Caki2 (cell line): ENCODE data around the gene DOK4. TPM values are rescaled to one million over a fixed set of nuclear protein-coding genes. Genes with fewer than 3 reads are reported as not detected.
"Not testable (repeated sequence)": the region's sequence is repeated elsewhere in the genome, so short reads cannot be mapped to it uniquely, and the experiment has no call there.

Source experiments
- DNase-seq: peaks from one replicate; pipeline ENCODE4 v3.0.0-alpha.2; 2015; ENCODE audit warnings: low read depth
- in situ Hi-C: cut with HindIII; loops from 2 replicates; pipeline ENCODE4 v1.10.0; 2016; ENCODE audit warnings: low sequenced_read_pairs, low pct_unique_long_range_greater_than_20kb, mixed read lengths
- total RNA-seq: library from RNA; depleted of rRNA; stranded (reverse); fragments of >200 nt; shearing (Covaris generic); gene quantifications from 2 replicates; pipeline ENCODE4 v1.2.3, GENCODE V29; 2014; ENCODE audit warnings: low replicate concordance

The DOK4 gene
- total RNA-seq, 1 experiment from 2014 or later, result 21.9 TPM

DNA sequence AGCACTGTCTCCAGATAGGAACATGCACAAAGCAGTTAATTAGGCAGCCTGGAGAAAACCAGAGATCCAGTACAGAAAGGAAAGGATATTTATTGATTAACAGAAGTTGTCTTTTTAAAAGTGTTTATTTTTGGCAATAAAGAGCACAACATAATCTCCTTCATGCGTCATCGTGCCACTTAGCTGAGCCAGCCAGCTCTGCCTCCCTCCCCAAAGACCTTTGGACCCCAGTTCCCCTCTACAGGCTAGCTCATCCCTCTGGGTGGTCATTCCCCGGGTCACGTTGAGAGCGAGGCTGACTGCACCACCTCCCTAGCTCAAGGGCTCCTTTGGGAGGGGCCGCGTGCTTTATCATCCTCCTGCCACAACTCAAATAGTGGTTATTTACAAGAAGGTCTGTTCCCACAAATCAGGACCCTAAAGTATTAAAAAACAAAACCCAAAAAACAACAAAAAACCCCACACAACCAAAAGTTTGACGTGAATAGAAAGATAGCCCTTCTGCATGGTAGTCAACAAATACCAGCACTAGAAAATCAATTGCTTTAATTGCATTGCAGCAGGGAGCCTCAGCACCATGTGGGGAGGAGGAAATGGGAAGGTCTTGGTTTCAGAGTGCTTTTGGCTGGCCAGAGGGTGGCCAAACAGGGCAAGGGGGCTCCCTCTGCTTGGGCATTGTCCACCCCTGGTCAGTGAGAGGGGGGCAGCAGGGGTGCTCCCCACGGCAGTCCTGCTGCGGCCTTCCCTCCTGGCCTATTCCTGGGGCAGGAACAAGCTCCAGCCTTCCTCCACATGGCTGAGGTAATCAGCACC lies 14.2 kb downstream of the DOK4 start:
- in situ Hi-C loops, result no loop called here
- no peak for DNase-seq

DNA sequence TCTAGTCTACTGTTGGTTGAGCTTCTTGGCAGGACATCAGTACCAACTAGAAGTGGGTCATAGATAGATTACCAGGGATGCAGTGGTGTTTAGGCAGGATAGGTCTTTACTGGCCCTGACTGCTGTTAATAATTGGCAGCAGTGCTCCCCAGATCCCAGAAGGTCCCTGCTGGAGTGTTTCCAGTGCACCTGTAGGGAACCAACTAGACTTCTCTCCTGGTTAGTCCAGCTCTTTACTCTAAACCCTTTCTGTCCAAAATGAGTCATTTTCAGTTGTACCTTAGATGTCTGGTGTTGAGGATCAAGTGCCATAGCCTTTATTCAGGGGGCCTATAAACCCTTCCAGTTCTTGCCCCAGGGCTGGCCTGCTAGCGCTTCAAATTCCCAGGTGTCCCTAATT lies 15.1 kb downstream of the DOK4 start:
- no peak for DNase-seq
- in situ Hi-C loops, result no loop called here

DNA sequence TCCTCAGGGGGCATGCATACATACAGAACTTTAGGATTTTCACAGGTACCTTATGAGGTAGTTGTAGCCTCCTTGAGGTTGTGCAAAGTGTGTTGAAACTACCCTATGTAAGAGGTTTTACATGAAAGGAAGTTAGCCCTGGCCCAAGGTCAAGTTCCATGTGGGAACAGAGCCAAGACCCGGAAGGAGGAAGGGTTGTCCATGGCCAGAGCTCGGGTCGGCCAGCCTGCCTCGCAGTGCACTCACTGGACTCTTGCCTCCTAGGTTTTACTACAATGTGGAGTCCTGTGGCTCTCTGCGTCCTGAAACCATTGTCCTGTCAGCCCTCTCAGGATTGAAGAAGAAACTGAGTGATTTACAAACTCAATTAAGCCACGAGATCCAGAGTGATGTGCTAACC lies 15.6 kb downstream of the DOK4 start:
- in situ Hi-C loops, result no loop called here
- DNase-seq, result no peak

DNA sequence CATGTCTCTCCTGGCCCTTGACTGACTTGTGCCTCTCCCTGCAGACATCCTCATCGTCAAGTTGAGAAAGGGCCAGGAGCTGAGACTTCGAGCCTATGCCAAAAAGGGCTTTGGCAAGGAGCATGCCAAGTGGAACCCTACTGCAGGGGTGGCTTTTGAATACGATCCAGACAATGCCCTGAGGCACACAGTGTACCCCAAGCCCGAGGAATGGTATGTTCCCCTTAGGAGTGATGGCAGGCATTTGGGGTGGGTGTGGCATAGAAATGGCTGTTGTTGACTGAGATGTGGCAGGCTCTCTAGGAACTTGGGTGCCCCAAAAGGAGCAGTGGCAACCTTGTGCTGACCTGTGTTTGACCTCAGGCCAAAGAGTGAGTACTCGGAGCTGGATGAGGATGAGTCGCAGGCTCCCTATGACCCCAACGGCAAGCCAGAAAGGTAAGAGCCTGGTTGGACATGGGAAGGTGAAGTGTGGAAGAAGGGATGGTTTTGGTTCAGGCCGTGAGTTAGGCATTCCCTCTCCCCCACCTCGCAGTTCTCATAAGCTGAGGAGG lies 16.3 kb downstream of the DOK4 start:
- DNase-seq, result no peak
- in situ Hi-C loops, result no loop called here

DNA sequence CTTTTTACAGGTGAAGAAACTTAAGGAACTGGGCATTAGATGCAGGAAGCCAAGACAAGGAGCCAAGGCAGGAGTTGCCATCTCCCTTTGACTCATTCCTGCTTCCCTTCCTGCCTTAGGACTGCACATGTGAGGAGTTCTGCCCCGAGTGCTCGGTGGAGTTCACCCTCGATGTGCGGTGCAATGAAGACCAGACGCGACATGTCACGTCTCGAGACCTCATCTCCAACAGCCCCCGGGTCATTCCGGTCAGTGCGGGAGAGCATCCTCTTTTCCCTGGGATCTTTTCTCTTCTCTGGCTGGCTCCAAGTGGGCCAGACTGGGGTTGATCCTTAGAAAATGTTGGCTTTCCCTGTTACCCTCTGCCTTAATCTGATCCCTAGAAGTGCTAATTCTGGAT lies 17.2 kb downstream of the DOK4 start:
- DNase-seq, result no peak
- in situ Hi-C loops, result no loop called here

DNA sequence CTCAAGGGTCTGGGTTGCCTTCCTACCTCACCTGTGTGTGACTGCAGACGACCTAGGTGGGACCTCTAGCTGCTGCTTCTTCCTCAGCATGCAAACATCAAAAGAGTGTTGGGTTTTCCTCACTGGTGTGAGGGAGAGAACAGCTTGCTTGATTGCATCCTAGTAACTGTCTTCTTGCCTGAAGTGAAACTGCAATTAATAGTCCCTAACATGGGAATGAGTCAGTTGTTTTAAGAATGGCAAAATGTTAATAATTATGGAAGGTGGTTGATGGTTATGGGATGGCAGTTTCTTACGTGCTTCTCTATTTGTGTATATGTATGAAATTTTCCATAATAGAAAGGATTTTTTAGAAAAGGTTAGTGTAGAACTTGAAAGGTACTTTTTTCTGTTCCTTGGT lies 17.9 kb downstream of the DOK4 start:
- in situ Hi-C loops, result no loop called here
- no peak for DNase-seq

DNA sequence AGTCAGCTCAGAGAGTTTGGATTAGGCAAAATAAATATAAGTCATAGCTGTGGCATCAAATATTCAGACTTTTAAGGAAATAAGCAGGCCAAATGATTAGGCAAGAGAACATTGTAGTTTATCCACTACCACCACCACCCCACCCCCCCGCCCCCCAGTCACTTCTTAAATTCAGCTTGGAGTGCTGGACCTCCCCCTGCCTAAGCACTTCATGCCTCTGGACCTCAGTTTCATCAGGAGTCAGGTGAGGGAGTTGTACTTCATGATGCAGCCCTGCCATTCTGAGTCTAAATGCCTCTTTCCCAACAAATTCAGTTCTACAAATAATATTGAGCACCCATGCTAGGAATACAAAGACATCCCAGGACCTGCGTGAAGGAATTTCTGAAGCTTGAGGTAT lies 21.8 kb downstream of the DOK4 start:
- no peak for DNase-seq
- in situ Hi-C loops, result no loop called here

DNA sequence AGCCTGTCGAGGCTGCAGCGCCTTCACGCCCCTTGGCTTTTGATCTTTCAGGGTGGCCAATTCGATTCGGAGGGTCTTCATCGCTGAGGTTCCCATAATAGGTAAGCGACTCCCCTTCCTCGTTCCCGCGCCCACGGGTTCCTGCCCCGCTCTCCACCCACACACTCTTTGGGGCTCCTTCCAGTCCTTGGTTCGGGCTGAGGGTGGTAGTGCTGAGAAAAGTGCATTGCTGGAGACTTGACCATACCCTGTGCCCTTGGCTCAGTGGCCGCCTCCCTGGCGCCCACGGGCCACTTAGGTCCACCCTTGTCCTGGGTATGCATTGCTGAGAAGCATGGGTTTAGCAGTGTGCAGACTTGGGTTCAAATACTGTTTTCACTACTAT lies 23.3 kb downstream of the DOK4 start:
- DNase-seq, result no peak
- in situ Hi-C loops, result no loop called here

DNA sequence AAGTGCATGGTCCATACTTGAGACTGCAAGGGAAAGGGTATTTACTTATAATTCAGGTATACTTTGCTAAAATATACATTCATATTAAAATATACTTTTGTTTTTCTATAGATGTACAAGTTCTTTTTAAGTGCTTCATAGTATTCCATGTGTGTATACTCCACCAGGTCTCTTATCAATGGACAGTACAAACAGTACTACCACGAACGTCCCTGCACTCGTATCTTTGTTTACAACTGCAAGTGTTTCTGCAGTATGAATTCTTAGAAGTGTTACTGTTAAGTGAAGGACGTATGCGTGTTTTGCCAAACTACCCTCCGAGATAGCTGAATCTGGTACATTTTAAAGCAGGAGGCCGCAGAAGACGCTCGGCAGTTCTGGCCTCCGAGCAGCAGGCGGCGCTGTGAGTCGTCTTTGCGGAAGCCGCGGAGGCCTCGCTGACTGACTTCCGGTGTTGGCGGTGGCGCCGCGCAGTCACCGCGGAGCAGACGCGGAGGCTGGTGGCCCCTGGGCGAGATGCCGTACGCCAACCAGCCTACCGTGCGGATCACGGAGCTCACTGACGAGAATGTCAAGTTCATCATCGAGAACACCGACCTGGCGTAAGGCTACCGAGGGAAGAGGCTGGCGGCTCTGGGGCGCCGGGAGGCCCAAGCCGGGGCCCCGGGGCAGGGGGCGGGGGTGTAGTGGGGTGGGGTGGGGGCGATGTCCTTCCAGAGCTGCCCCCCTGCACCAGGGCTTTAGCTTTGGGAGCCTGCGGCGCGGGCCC lies 23.9 kb downstream of the DOK4 start, which contains the start of gene POLR2C:
Gene POLR2C, plus strand, starts transcription at position 471 of the 769 bp plus-strand sequence. Its CDS starts 46 bp downstream, at position 517.
- DNase-seq, result peak; percentile 69
- in situ Hi-C loops, result no loop called here

DNA sequence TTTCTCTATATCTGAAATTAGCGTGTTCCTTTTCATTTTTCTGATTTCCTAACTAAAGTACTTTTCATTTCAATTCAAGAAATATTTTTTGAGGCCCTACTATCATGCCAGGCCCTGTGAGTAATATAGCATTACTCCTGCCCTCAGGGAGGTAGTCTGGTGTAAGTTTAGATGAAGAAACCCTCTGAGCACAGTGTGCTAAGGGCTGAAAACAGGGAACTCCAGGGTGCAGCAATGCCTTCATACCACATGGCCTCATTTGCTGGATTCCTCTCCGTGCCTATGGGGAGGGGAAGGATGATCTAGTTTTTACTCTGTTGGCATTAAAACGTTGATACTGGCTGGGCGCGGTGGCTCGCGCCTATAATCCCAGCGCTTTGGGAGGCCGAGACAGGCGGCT lies 34.3 kb downstream of the DOK4 start:
- no peak for DNase-seq
- in situ Hi-C loops, result no loop called here

DNA sequence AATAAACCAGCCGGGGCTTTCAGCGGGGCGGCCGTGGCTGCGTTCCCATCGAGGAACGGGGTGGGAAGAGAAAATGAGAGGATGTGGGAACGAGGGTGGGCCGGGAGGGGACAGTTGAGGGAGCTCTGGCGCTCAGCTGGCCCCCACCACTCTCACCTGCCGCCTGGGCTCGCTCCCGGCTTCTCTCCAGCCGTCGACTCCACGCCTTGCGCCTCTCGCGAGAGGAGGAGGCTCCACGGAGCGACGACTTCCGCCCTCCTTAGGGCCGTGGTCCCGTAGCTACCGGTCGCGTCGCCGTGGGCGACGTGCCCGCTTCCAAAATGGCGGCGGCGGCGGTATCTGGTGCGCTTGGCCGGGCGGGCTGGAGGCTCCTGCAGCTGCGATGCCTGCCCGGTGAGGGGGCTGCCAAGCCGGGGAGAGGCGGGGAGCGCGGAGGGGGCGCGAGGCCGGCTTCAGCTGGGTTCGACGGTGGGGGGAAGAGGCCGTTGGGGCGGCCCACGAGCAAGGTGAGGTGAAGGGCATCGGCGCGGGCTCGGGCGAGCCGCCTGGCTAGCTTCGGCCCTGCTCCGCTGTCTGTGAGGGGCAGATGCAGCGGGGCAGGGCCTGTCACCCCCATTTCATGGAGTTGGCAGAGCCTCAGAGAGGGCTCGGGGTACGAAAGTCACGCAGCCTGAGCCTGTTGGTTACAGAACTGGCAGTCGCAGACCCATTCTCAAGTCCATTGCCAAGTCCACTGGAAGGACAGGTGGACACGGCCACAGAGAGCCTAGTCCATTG lies 38.9 kb downstream of the DOK4 start, which contains the start of the genes CIAPIN1 and COQ9:
Gene CIAPIN1, minus strand, starts transcription at position 200 of the 777 bp plus-strand sequence. CDS start 6,457 bp downstream, outside the sequence.
Gene COQ9, plus strand, starts transcription at position 294 of the 777 bp plus-strand sequence. Its CDS starts 27 bp downstream, at position 321.
- in situ Hi-C loops, result no loop called here
- peak; percentile 84 for DNase-seq

DNA sequence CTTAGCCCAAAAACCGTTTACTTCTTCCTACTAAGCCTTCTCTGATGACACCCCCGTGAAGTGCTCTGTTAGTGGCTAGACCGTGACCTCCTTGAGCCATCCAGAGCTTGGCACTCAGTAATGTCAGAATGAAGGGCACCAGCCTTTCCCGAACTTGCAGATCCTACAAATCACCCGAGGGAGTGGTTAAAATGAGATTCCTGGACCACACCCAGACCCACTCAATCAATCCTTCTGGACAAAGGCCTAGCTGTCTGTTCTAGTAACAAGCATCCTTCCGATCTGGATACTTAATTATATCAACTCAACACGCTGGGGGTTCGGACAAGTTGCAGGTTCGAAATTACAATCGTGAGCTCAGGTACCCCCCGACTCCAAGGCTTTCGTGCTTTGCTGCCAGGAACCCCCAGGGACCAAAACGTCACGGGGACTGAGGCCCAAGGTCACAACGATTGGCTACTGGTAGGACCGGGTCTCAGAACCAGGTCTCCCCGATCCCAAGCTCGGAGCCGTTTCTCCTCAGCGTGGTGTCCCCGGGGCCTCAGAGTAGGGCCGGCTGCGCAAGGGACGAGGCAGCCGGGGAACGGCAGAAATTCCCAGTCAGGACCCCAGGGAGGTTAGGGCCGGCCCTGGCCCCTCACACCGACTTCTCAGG lies 39.6 kb downstream of the DOK4 start:
- peak; percentile 14 for DNase-seq
- in situ Hi-C loops, result no loop called here

DNA sequence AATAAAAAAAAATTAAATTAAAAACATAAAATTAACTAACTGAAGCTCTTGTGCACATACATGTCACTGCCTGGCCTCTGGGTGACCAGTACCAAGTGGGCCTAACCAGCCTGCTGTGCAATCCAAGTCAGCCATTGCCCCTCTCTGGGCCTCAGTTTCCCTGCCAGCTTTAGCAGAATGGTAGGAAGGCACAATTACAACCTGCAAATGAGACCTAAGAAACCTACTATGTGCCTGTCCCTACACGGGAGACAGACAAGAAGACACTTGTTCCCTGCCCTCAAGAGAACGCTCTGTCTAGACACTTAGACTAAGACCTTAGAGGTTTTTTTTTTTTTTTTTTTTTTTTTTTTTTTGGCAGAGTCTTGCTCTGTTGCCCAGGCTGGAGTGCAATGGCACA lies 40.8 kb downstream of the DOK4 start:
- no peak for DNase-seq
- in situ Hi-C loops, result no loop called here

DNA sequence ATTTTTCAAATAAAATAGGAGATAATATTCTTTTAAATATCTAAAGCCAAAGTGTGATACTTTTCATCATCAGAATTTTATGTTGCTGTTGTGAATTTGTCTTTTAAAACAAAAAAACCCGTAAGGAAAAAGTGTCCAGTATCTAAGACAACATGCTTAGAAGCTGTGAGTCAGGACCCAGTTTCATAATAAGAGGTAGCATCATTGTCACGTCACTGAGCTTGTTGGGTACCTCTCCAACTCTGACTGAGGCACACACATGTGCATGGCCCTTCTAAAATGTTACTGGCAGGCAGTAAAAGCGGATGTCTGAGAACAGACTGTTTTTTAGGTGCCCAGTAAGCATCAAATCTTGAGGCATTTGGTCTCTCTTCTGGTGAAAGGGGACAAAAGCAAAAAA lies 41.6 kb downstream of the DOK4 start:
- in situ Hi-C loops, result no loop called here
- no peak for DNase-seq

DNA sequence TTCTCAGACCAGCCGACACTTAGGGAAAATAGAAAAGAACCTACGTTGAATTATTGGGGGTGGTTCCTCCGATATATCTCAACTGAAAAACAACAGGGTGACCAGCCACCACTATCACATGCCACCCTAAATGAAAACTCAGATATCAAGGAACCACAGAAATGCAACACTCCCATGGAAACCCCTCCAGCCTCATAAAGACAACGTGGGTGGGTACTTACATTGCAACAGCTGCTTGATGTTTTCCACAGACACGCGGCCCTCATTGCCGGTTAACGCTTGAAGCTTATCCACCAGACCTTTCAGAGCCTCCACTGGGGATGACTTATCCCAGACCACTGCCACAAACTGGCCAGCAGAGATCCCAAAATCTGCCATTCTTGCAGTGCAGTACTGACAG lies 45.7 kb downstream of the DOK4 start:
- DNase-seq, in situ Hi-C loops: not testable (repeated sequence)

DNA sequence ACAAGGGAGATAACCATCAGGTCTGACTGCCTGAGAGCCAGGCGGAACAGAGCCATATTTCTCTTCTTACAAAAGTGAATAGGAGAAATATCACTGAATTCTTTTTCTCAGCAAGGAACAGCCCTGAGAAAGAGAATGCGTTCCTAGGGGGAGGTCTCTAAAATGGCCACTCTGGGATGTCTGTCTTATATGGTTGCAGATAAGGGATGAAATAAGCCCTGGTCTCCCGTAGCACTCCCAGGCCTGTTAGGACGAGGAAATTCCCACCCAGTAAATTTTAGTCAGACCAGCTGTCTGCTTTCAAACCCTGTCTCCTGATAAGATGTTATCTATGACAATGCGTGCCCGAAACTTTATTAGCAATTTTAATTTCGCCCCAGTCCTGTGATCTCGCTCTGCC lies 46.3 kb downstream of the DOK4 start:
- in situ Hi-C loops, DNase-seq: not testable (repeated sequence)

DNA sequence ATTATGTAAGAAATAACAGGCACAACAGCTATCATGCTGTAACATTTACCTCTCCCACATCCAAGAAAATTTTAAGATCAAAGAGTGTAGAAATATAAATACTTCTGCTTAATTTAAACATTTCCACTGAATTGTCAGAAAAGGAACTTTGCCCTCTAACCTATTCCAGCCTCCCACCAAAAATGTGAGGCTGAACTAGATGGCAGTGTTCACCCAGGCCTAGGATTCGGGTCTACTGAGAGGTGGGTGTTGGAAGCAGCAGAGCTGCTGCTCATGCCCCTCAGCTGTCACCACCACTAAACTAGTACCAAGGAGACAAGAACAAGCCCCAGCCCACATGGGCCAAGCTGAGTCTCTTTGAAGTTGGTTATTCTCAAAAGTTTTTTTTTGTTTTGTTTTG lies 50.5 kb downstream of the DOK4 start:
- DNase-seq, result no peak
- in situ Hi-C loops, result no loop called here

DNA sequence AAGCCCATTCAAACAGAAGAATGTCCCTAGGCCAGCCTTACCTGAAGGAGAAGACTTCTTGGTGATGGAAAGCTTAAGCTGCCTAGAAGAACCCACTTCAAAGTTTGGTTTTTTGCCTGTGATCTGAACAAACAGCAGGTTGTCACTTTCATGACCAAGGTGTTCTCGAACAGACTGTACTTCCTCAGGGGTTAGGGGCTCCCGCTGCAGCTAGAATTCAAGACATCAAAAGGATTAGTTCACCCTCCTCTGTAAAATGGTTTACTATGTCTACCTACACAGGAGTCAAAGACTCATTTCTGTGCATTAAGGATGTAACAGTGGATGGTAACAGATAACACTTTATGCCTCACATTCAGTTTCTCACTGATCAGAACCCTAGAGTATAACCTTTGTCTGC lies 52.3 kb downstream of the DOK4 start:
- no peak for DNase-seq
- in situ Hi-C loops, result no loop called here
